H9 (cell line): ENCODE measurements around the gene PRDM2. TPM values are rescaled to one million over a fixed set of nuclear protein-coding genes. Genes with fewer than 3 reads are reported as not detected.

Source experiments
- DNase-seq: peaks from one replicate; pipeline ENCODE4 v3.0.0-alpha.2; 2017
- H2AFZ ChIP-seq: one replicate; pipeline ENCODE4 v1.6.1; 2013; ENCODE audit warnings: mild to moderate bottlenecking, low read length, control low read depth, moderate library complexity
- H2AK5ac ChIP-seq: 2 replicates; pipeline ENCODE4 v1.6.1; 2013; ENCODE audit warnings: low read length, control low read depth, mixed read lengths; ENCODE audit not compliant: insufficient read length
- H2BK120ac ChIP-seq: one replicate; pipeline ENCODE4 v1.6.1; 2013; ENCODE audit warnings: low read depth, mild to moderate bottlenecking, low read length, control low read depth, inconsistent platforms; ENCODE audit not compliant: poor library complexity, severe bottlenecking
- H2BK12ac ChIP-seq: 2 replicates; pipeline ENCODE4 v1.6.1; 2013; ENCODE audit warnings: low read length, control low read depth, mixed read lengths, low read depth; ENCODE audit not compliant: insufficient read length
- H2BK15ac ChIP-seq: 2 replicates; pipeline ENCODE4 v1.6.1; 2013; ENCODE audit warnings: low read depth, low read length, control low read depth
- H2BK20ac ChIP-seq: one replicate; pipeline ENCODE4 v1.6.1; 2013; ENCODE audit warnings: low read depth, mild to moderate bottlenecking, low read length, control low read depth, inconsistent platforms; ENCODE audit not compliant: poor library complexity, severe bottlenecking
- H2BK5ac ChIP-seq: 2 replicates; pipeline ENCODE4 v1.6.1; 2013; ENCODE audit warnings: low read length, control low read depth, mixed read lengths; ENCODE audit not compliant: insufficient read length
- H3K14ac ChIP-seq: 2 replicates; pipeline ENCODE4 v1.6.1; 2013; ENCODE audit warnings: low read length, control low read depth; ENCODE audit not compliant: insufficient read depth
- H3K18ac ChIP-seq: 2 replicates; pipeline ENCODE4 v1.6.1; 2013; ENCODE audit warnings: low read depth, mild to moderate bottlenecking, mixed read lengths, low read length, control low read depth; ENCODE audit not compliant: insufficient read length
- H3K23ac ChIP-seq: 2 replicates; pipeline ENCODE4 v1.6.1; 2013; ENCODE audit warnings: low read length, control low read depth, mixed read lengths, low read depth; ENCODE audit not compliant: insufficient read length
- H3K23me2 ChIP-seq: 2 replicates; pipeline ENCODE4 v1.6.1; 2013; ENCODE audit warnings: low read depth, mild to moderate bottlenecking, mixed read lengths, low read length, control low read depth; ENCODE audit not compliant: insufficient read length, poor library complexity, severe bottlenecking
- H3K27ac ChIP-seq: 2 replicates; pipeline ENCODE4 v1.5.1; 2013; ENCODE audit warnings: low read length, control low read depth, mixed read lengths, low read depth; ENCODE audit not compliant: insufficient read length
- H3K27me3 ChIP-seq: 2 replicates; pipeline ENCODE4 v1.6.1; 2013; ENCODE audit warnings: low read length, control low read depth, inconsistent platforms; ENCODE audit not compliant: insufficient read depth
- H3K4ac ChIP-seq: 2 replicates; pipeline ENCODE4 v1.6.1; 2013; ENCODE audit warnings: low read depth, mild to moderate bottlenecking, control low read depth, inconsistent platforms, low read length, moderate library complexity
- H3K4me1 ChIP-seq: 2 replicates; pipeline ENCODE4 v1.6.1; 2013; ENCODE audit warnings: low read length, control low read depth, inconsistent platforms; ENCODE audit not compliant: insufficient read depth
- H3K4me2 ChIP-seq: 2 replicates; pipeline ENCODE4 v1.6.1; 2013; ENCODE audit warnings: low read length, control low read depth, mixed read lengths; ENCODE audit not compliant: insufficient read length, insufficient read depth
- H3K56ac ChIP-seq: 2 replicates; pipeline ENCODE4 v1.6.1; 2013; ENCODE audit warnings: low read depth, mild to moderate bottlenecking, mixed read lengths, low read length, control low read depth; ENCODE audit not compliant: insufficient read length
- H3K79me1 ChIP-seq: 2 replicates; pipeline ENCODE4 v1.6.1; 2013; ENCODE audit warnings: low read depth, mild to moderate bottlenecking, moderate library complexity, low read length, control low read depth, inconsistent platforms; ENCODE audit not compliant: insufficient read depth, poor library complexity, severe bottlenecking
- H3K79me2 ChIP-seq: 2 replicates; pipeline ENCODE4 v1.6.1; 2013; ENCODE audit warnings: low read length, control low read depth, inconsistent platforms; ENCODE audit not compliant: insufficient read depth
- H3K9ac ChIP-seq: 2 replicates; pipeline ENCODE4 v1.6.1; 2013; ENCODE audit warnings: low read length, control low read depth, mixed read lengths; ENCODE audit not compliant: insufficient read length; ENCODE audit errors: extremely low read depth
- H3K9me3 ChIP-seq: one replicate; pipeline ENCODE4 v1.6.1; 2013; ENCODE audit warnings: low read depth, low read length, inconsistent platforms; ENCODE audit not compliant: control insufficient read depth
- H3T11ph ChIP-seq: one replicate; pipeline ENCODE4 v1.6.1; 2013; ENCODE audit warnings: mild to moderate bottlenecking, low read length, control low read depth, inconsistent platforms
- H4K20me1 ChIP-seq: one replicate; pipeline ENCODE4 v1.6.1; 2013; ENCODE audit not compliant: control insufficient read depth, insufficient read length, insufficient read depth
- H4K5ac ChIP-seq: 2 replicates; pipeline ENCODE4 v1.6.1; 2013; ENCODE audit warnings: low read depth, mild to moderate bottlenecking, mixed read lengths, low read length, control low read depth; ENCODE audit not compliant: insufficient read length
- H4K8ac ChIP-seq: replicated peaks from 2 replicates; pipeline ENCODE4 v1.6.1; 2013; ENCODE audit warnings: low read length, control low read depth, mixed read lengths, low read depth; ENCODE audit not compliant: insufficient read length
- H4K91ac ChIP-seq: 2 replicates; pipeline ENCODE4 v1.6.1; 2013; ENCODE audit warnings: low read depth, mild to moderate bottlenecking, moderate library complexity, mixed read lengths, low read length, control low read depth; ENCODE audit not compliant: insufficient read length
- H3K27ac Mint-ChIP-seq, 3 experiments: 2 replicates in 2 of 3; 3 replicates in 1 of 3; pipeline ENCODE4 v1.8.0; 2020 to 2021; ENCODE audit warnings: mixed read lengths in 3 of 3, mild to moderate bottlenecking in 1 of 3, moderate library complexity in 1 of 3
- H3K27me3 Mint-ChIP-seq: 2 replicates; pipeline ENCODE4 v1.8.0; 2021; ENCODE audit warnings: low read depth, mild to moderate bottlenecking, moderate library complexity, mixed read lengths
- H3K36me3 Mint-ChIP-seq, 3 experiments: 2 replicates in 2 of 3; 3 replicates in 1 of 3; pipeline ENCODE4 v1.8.0; 2020 to 2021; ENCODE audit warnings: low read depth in 3 of 3, mixed read lengths in 3 of 3; ENCODE audit not compliant: insufficient read depth in 1 of 3
- H3K4me1 Mint-ChIP-seq, 2 experiments: 2 replicates each; pipeline ENCODE4 v1.8.0; 2020; ENCODE audit warnings: mixed read lengths in 2 of 2
- H3K4me3 Mint-ChIP-seq, 2 experiments: 2 replicates in 1 of 2; 3 replicates in 1 of 2; pipeline ENCODE4 v1.8.0; 2020 to 2021; ENCODE audit warnings: mild to moderate bottlenecking in 2 of 2, mixed read lengths in 2 of 2, moderate library complexity in 1 of 2
- H3K9me3 Mint-ChIP-seq, 2 experiments: 2 replicates in 1 of 2; 3 replicates in 1 of 2; pipeline ENCODE4 v1.8.0; 2020; ENCODE audit warnings: mild to moderate bottlenecking in 2 of 2, mixed read lengths in 2 of 2, moderate library complexity in 1 of 2
- WGBS: extraction: QIAGEN DNeasy Blood & Tissue Kit; methylation state at CpG from one replicate; pipeline ENCODE4 v1.1.7; 2013; ENCODE audit warnings: missing lambda C conversion rate, low lambda C conversion rate, mixed read lengths; ENCODE audit not compliant: insufficient read length; ENCODE audit errors: extremely low coverage; 5-methylcytosine and 5-hydroxymethylcytosine counted together
- total RNA-seq: library from RNA; stranded (reverse); gene quantifications from 2 replicates; pipeline ENCODE4 v1.2.1, GENCODE V29; 2021
- TF ChIP-seq, protein P1 (sequence below): fragments of 200-600 bp; sonication (generic); conservative IDR thresholded peaks from 3 replicates; pipeline ENCODE4 v1.8.0; 2021; ENCODE audit warnings: antibody characterized with exemption, mild to moderate bottlenecking

PRDM2 gene
- total RNA-seq, 1 experiment from 2014 or later, result 24.5 TPM

DNA sequence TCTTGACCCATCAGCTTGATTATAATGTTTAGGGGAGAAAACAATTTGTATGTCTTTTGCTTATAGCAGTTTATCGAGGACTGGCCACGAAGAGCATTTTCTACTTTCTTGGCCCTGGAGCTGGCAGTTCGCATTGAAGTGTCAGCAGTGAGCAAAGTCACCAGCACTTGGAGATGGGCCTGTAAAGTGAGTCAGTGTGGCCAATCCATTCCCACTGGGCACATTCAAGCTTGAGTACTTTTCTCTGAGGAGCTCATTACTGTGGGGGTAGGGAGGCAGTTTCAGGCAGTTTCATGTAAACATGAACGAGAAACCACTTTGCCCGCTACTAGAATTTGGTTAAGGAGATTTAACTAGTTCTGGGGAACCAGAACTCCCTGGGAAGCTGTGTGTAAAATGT is 164.8 kb downstream of the PRDM2 start:
- H3K4ac ChIP-seq, result no peak overlapping the region
- no peak overlapping the region for H4K5ac ChIP-seq
- H2BK12ac ChIP-seq, result no peak overlapping the region
- H4K91ac ChIP-seq, result no peak overlapping the region
- no peaks in the 10 kb centered on the region for H3K23me2 ChIP-seq
- no peak overlapping the region for H3K56ac ChIP-seq
- no peaks in the 10 kb centered on the region for H3K79me2 ChIP-seq
- H3K27me3 Mint-ChIP-seq, result peaks cover 10% of the 10 kb centered on the region
- H3K27ac Mint-ChIP-seq, result no peak overlapping the region
- no peak overlapping the region for H2AK5ac ChIP-seq
- H3T11ph ChIP-seq, result no peak overlapping the region
- no peak overlapping the region for H3K4me2 ChIP-seq
- H3K9me3 Mint-ChIP-seq, result peaks cover under 1 to 4% of the 10 kb centered on the region in 2 experiments; a peak in 1 of 5 replicates
- H2BK15ac ChIP-seq, result no peak overlapping the region
- H2BK120ac ChIP-seq, result no peak overlapping the region
- no peak overlapping the region for H3K14ac ChIP-seq
- no peaks in the 10 kb centered on the region for H3K79me1 ChIP-seq
- H3K9ac ChIP-seq, result no peak overlapping the region
- H3K4me1 ChIP-seq, result no peaks in the 10 kb centered on the region
- no peak overlapping the region for H3K18ac ChIP-seq
- H3K4me3 Mint-ChIP-seq, result no peak overlapping the region
- no peak overlapping the region for H3K27ac ChIP-seq
- DNase-seq, result no peak
- no peak overlapping the region for H4K8ac ChIP-seq
- H2BK5ac ChIP-seq, result no peak overlapping the region
- no peaks in the 10 kb centered on the region for H3K27me3 ChIP-seq
- H2AFZ ChIP-seq, result no peak overlapping the region
- H3K36me3 Mint-ChIP-seq, result no peaks in the 10 kb centered on the region
- no peaks in the 10 kb centered on the region for H3K9me3 ChIP-seq
- H4K20me1 ChIP-seq, result no peaks in the 10 kb centered on the region
- TF ChIP-seq, protein P1, sequence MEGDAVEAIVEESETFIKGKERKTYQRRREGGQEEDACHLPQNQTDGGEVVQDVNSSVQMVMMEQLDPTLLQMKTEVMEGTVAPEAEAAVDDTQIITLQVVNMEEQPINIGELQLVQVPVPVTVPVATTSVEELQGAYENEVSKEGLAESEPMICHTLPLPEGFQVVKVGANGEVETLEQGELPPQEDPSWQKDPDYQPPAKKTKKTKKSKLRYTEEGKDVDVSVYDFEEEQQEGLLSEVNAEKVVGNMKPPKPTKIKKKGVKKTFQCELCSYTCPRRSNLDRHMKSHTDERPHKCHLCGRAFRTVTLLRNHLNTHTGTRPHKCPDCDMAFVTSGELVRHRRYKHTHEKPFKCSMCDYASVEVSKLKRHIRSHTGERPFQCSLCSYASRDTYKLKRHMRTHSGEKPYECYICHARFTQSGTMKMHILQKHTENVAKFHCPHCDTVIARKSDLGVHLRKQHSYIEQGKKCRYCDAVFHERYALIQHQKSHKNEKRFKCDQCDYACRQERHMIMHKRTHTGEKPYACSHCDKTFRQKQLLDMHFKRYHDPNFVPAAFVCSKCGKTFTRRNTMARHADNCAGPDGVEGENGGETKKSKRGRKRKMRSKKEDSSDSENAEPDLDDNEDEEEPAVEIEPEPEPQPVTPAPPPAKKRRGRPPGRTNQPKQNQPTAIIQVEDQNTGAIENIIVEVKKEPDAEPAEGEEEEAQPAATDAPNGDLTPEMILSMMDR, result no peak
- peaks cover 0 to 4% of the 10 kb centered on the region in 2 experiments; a peak in 1 of 4 replicates for H3K4me1 Mint-ChIP-seq
- no CpG with 5 or more reads among the region's 5 CpGs for WGBS
- no peak overlapping the region for H3K23ac ChIP-seq
- H2BK20ac ChIP-seq, result no peak overlapping the region
